PC-9 (cell line): ENCODE results near the gene RFTN1. TPM values are rescaled to one million over a fixed set of nuclear protein-coding genes. Genes with fewer than 3 reads are reported as not detected.

ENCODE experiments used
- BruUV-seq: library from RNA; stranded (reverse); fragments of 400-500 nt; replicated peaks from 2 replicates; lab custom pipeline; 2021; lab: Mats Ljungman, UMichigan
- CTCF ChIA-PET: fragments of 300-600 bp; sonication (Branson Sonifier 250); formaldehyde crosslinking; loops from one replicate; lab custom pipeline; 2022; ENCODE audit warnings: antibody characterized with exemption; lab: Charles Lee
- POLR2A ChIA-PET: fragments of 300-600 bp; sonication (Branson Sonifier 250); formaldehyde crosslinking; loops from one replicate; lab custom pipeline; 2022; ENCODE audit warnings: antibody characterized with exemption; ENCODE audit not compliant: unreplicated experiment; lab: Charles Lee
- DNase-seq, 2 experiments: peaks; one replicate each; pipeline versions ENCODE4 v3.0.0 to v3.0.0-alpha.2; 2015 to 2022; ENCODE audit warnings: mixed read lengths in 1 of 2
- H2AFZ ChIP-seq: fragments of 200-600 bp; sonication (generic); 2 replicates; pipeline ENCODE4 v1.8.1; 2017; ENCODE audit warnings: antibody characterized with exemption
- H3F3A ChIP-seq: fragments of 200-600 bp; sonication (generic); 2 replicates; pipeline ENCODE4 v1.8.1; 2017; ENCODE audit warnings: antibody characterized with exemption, mild to moderate bottlenecking, low read depth; ENCODE audit not compliant: insufficient read depth
- H3K27ac ChIP-seq: fragments of 200-600 bp; sonication (generic); 2 replicates; pipeline ENCODE4 v1.6.1; 2016; ENCODE audit warnings: mixed run types
- H3K27me3 ChIP-seq: fragments of 200-600 bp; sonication (generic); 2 replicates; pipeline ENCODE4 v1.6.1; 2016; ENCODE audit warnings: low read depth, mixed run types; ENCODE audit not compliant: insufficient read depth
- H3K36me3 ChIP-seq: fragments of 200-600 bp; sonication (generic); 2 replicates; pipeline ENCODE4 v1.6.1; 2016; ENCODE audit warnings: low read depth, mixed run types
- H3K4me1 ChIP-seq: fragments of 200-600 bp; sonication (generic); replicated peaks from 2 replicates; pipeline ENCODE4 v1.6.1; 2016; ENCODE audit warnings: mixed run types; ENCODE audit not compliant: insufficient read depth
- H3K4me2 ChIP-seq: fragments of 200-600 bp; sonication (generic); 2 replicates; pipeline ENCODE4 v1.6.1; 2017; ENCODE audit warnings: mixed run types
- H3K4me3 ChIP-seq: fragments of 200-600 bp; sonication (generic); 2 replicates; pipeline ENCODE4 v1.6.1; 2016; ENCODE audit warnings: mixed run types
- H3K79me2 ChIP-seq: fragments of 200-600 bp; sonication (generic); 2 replicates; pipeline ENCODE4 v1.6.1; 2017; ENCODE audit warnings: low read depth, mixed run types
- H3K9me2 ChIP-seq: fragments of 200-600 bp; sonication (generic); 2 replicates; pipeline ENCODE4 v1.8.1; 2017; ENCODE audit warnings: mild to moderate bottlenecking; ENCODE audit not compliant: insufficient read depth
- H3K9me3 ChIP-seq: fragments of 200-600 bp; sonication (generic); 2 replicates; pipeline ENCODE4 v1.8.1; 2016; ENCODE audit warnings: low read depth; ENCODE audit not compliant: insufficient read depth
- H4K20me1 ChIP-seq: fragments of 200-600 bp; sonication (generic); 2 replicates; pipeline ENCODE4 v1.8.1; 2017; ENCODE audit not compliant: insufficient read depth
- EZH2 ChIP-seq: fragments of 200-600 bp; sonication (generic); IDR thresholded peaks from 2 replicates; pipeline ENCODE4 v1.8.0; 2017; ENCODE audit warnings: antibody characterized with exemption, low read depth
- intact Hi-C: fragments of 100-400 bp; cut with micrococcal nuclease; formaldehyde crosslinking; loops from one replicate; pipeline ENCODE4 v1.10.0; 2022; ENCODE audit not compliant: unreplicated experiment
- total RNA-seq: library from RNA; stranded (reverse); gene quantifications from 2 replicates; pipeline ENCODE4 v1.2.3, GENCODE V29; 2021
- TF ChIP-seq, protein P1 (sequence below): fragments of 200-600 bp; sonication (generic); conservative IDR thresholded peaks from 2 replicates; pipeline ENCODE4 v1.6.1; 2017; ENCODE audit warnings: mixed run types, antibody characterized with exemption, mild to moderate bottlenecking, moderate library complexity

The RFTN1 gene
- total RNA-seq, 1 experiment from 2014 or later, result 0.41 TPM

DNA sequence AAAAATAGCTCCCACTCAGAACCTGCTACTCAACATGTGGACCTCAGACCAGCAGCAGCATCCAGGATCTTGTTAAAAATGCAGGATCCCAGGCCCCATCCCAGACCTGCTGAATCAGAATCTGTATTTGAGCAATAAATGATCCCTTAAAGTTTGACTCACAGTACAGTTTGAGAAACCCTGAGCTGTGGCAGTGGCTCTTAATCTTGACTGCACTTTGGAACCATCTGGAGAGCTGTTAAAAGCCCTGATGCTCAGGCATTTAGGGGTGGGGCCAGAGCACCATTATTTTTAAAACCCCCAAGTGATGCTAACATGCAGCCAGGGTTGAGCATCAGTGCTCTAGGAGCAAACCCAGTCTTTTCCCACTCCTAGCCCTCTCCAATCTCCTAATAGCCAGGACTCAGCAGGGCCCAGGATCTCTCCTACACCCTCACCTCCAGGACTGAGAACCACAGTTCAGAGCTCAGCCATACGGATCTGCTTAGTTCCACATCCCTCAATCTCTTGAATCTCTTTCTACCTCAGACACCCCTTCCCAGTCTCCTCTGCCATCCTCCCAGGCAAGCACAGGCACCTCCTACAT lies 10.2 kb downstream of the RFTN1 start:
- peaks cover 53% of the 10 kb centered on the region for H3K27me3 ChIP-seq
- no peaks in the 10 kb centered on the region for H3K79me2 ChIP-seq
- H3K4me1 ChIP-seq, result no peaks in the 10 kb centered on the region
- no peak overlapping the region for H3K4me2 ChIP-seq
- BruUV-seq, result no TSS peak
- H4K20me1 ChIP-seq, result no peaks in the 10 kb centered on the region
- H3K36me3 ChIP-seq, result no peaks in the 10 kb centered on the region
- H2AFZ ChIP-seq, result no peak overlapping the region
- no peak overlapping the region for H3K4me3 ChIP-seq
- DNase-seq, result no peak
- TF ChIP-seq, protein P1, sequence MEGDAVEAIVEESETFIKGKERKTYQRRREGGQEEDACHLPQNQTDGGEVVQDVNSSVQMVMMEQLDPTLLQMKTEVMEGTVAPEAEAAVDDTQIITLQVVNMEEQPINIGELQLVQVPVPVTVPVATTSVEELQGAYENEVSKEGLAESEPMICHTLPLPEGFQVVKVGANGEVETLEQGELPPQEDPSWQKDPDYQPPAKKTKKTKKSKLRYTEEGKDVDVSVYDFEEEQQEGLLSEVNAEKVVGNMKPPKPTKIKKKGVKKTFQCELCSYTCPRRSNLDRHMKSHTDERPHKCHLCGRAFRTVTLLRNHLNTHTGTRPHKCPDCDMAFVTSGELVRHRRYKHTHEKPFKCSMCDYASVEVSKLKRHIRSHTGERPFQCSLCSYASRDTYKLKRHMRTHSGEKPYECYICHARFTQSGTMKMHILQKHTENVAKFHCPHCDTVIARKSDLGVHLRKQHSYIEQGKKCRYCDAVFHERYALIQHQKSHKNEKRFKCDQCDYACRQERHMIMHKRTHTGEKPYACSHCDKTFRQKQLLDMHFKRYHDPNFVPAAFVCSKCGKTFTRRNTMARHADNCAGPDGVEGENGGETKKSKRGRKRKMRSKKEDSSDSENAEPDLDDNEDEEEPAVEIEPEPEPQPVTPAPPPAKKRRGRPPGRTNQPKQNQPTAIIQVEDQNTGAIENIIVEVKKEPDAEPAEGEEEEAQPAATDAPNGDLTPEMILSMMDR, result no peak
- TF ChIP-seq EZH2, result no peak
- H3F3A ChIP-seq, result no peaks in the 10 kb centered on the region
- ChIA-PET CTCF (no interaction called here), POLR2A (no interaction called here)
- no peak overlapping the region for H3K27ac ChIP-seq
- no peaks in the 10 kb centered on the region for H3K9me2 ChIP-seq
- no peaks in the 10 kb centered on the region for H3K9me3 ChIP-seq
- intact Hi-C loops, result no loop called here

DNA sequence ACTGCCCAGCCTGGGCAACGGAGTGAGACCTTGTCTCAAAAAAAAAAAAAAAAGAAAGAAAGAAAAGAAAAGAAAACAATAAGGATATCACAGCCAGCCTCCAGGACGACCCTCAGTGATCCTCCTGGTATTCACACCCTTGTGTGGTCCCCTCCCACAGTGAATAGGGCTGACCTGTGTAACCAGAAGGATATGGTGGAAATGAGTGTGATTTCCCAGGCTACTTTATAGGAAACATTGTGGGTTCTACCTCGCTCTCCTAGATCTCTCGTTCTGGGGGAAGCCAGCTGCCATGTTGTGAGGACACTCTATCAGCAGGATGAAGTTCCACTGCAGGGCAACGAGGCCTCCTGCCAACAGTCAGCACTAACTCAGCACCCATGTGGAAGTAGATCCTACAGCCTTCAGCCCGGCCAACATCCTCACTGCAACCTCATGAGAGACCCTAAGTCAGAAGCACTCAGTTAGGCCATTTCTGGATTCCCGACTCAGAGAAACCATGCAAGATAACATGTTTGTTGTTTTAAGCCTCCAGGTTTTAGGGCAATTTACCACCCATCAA lies 11.1 kb downstream of the RFTN1 start:
- no TSS peak for BruUV-seq
- CTCF ChIA-PET, result no interaction called here
- no peak overlapping the region for H3K27ac ChIP-seq

DNA sequence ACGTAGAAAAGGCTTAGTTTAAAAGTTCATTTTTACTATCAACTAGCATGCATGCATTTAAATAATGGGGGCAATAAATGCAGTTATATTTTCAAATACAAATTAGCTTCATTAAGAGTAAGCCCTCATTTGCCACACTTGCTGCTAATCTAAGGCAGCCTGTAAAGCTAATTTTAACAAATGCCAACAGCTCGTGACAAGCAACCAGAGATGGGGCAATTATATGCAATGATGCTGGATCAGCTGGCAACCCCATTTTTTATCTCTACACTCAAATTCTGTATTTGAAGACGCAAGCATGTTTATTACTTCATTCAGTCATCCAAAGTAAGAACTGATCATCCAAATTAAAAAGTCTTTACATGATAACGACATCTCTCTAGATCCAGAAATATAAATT lies 12.1 kb downstream of the RFTN1 start:
- Histone ChIP-seq H3K9me2 (no peaks in the 10 kb centered on the region), H3K4me1 (no peaks in the 10 kb centered on the region), H3K27me3 (peaks cover 54% of the 10 kb centered on the region), H3K27ac (no peak overlapping the region), H3K9me3 (no peaks in the 10 kb centered on the region), H3K36me3 (no peaks in the 10 kb centered on the region), H2AFZ (no peak overlapping the region), H3K4me3 (no peak overlapping the region), H4K20me1 (no peaks in the 10 kb centered on the region), H3K79me2 (no peaks in the 10 kb centered on the region), H3K4me2 (no peak overlapping the region), H3F3A (no peaks in the 10 kb centered on the region)
- CTCF ChIA-PET, result no interaction called here
- TF ChIP-seq EZH2, result no peak
- TF ChIP-seq, protein P1, result no peak
- POLR2A ChIA-PET, result no interaction called here
- DNase-seq, result no peak
- intact Hi-C loops, result no loop called here
- no TSS peak for BruUV-seq

More for the DNA sequence above, 11.1 kb downstream of the RFTN1 start:
- no peaks in the 10 kb centered on the region for H3K9me3 ChIP-seq
- no peaks in the 10 kb centered on the region for H3K36me3 ChIP-seq
- H4K20me1 ChIP-seq, result no peaks in the 10 kb centered on the region
- intact Hi-C loops, result no loop called here
- no peaks in the 10 kb centered on the region for H3K4me1 ChIP-seq
- TF ChIP-seq, protein P1, result no peak
- no peak for TF ChIP-seq EZH2
- H3K27me3 ChIP-seq, result peaks cover 53% of the 10 kb centered on the region
- no peak overlapping the region for H2AFZ ChIP-seq
- H3K9me2 ChIP-seq, result no peaks in the 10 kb centered on the region
- no peaks in the 10 kb centered on the region for H3K79me2 ChIP-seq
- POLR2A ChIA-PET, result no interaction called here
- DNase-seq, result no peak
- H3K4me3 ChIP-seq, result no peak overlapping the region
- H3K4me2 ChIP-seq, result no peak overlapping the region
- H3F3A ChIP-seq, result no peaks in the 10 kb centered on the region
